Neural crest cell (in vitro differentiated cells): ENCODE measurements around the gene TCEA2. TPM values are rescaled to one million over a fixed set of nuclear protein-coding genes. Genes with fewer than 3 reads are reported as not detected.

Experiments
- DNase-seq: peaks from one replicate; pipeline ENCODE4 v3.0.0; 2021; ENCODE audit warnings: low read depth, mixed read lengths, low spot score
- H3K27ac Mint-ChIP-seq: one replicate; pipeline ENCODE4 v1.8.0; 2021; ENCODE audit warnings: mild to moderate bottlenecking, mixed read lengths; ENCODE audit not compliant: unreplicated experiment
- H3K27me3 Mint-ChIP-seq: 2 replicates; pipeline ENCODE4 v1.8.0; 2021; ENCODE audit warnings: low read depth, mild to moderate bottlenecking, mixed read lengths
- H3K36me3 Mint-ChIP-seq: 2 replicates; pipeline ENCODE4 v1.8.0; 2021; ENCODE audit warnings: low read depth, mild to moderate bottlenecking, mixed read lengths
- H3K4me1 Mint-ChIP-seq: 2 replicates; pipeline ENCODE4 v1.8.0; 2021; ENCODE audit warnings: mixed read lengths
- H3K4me3 Mint-ChIP-seq: one replicate; pipeline ENCODE4 v1.8.0; 2021; ENCODE audit warnings: mild to moderate bottlenecking, mixed read lengths
- H3K9me3 Mint-ChIP-seq: 2 replicates; pipeline ENCODE4 v1.8.0; 2021; ENCODE audit warnings: mixed read lengths
- CTCF ChIP-seq: fragments of 200-600 bp; sonication (generic); conservative IDR thresholded peaks from 2 replicates; pipeline ENCODE4 v1.5.0; 2021; ENCODE audit warnings: antibody characterized with exemption, mild to moderate bottlenecking
- total RNA-seq: library from RNA; stranded (reverse); gene quantifications from 2 replicates; pipeline ENCODE4 v1.2.1, GENCODE V29; 2021

TCEA2 gene
- total RNA-seq, 1 donor from 2014 or later = 82.5 TPM

- TF ChIP-seq CTCF = no peak
- H3K9me3 Mint-ChIP-seq = no peaks in the 10 kb centered on the region
- no peak for DNase-seq
- peaks cover 6% of the 10 kb centered on the region for H3K4me1 Mint-ChIP-seq
- H3K4me3 Mint-ChIP-seq = no peak overlapping the region
- H3K36me3 Mint-ChIP-seq = no peaks in the 10 kb centered on the region
- peak overlapping the region; percentile 19 for H3K27ac Mint-ChIP-seq
- peaks cover 40% of the 10 kb centered on the region for H3K27me3 Mint-ChIP-seq
Observed at GRCh38 chr20:64052987-64053840, 9.8 kb upstream of the TCEA2 start.

- H3K36me3 Mint-ChIP-seq = no peaks in the 10 kb centered on the region
- TF ChIP-seq CTCF = no peak
- peak overlapping the region; percentile 3 for H3K4me3 Mint-ChIP-seq
- no peaks in the 10 kb centered on the region for H3K9me3 Mint-ChIP-seq
- H3K27me3 Mint-ChIP-seq = peaks cover 38% of the 10 kb centered on the region
- peak overlapping the region; percentile 19 for H3K27ac Mint-ChIP-seq
- H3K4me1 Mint-ChIP-seq = peaks cover 6% of the 10 kb centered on the region
- DNase-seq = no peak
Observed at GRCh38 chr20:64053841-64054661, 8.9 kb upstream of the TCEA2 start.

- no peak for DNase-seq
- TF ChIP-seq CTCF = no peak
Observed at GRCh38 chr20:64055396-64055892, 7.6 kb upstream of the TCEA2 start.

GRCh38 chr20:64055893-64056638 lies 6.9 kb upstream of the TCEA2 start:
- Mint-ChIP-seq H3K9me3 (no peaks in the 10 kb centered on the region), H3K4me3 (no peak overlapping the region), H3K27ac (no peak overlapping the region), H3K27me3 (peaks cover 27% of the 10 kb centered on the region), H3K4me1 (peaks cover 6% of the 10 kb centered on the region), H3K36me3 (no peaks in the 10 kb centered on the region)
- DNase-seq = no peak
- no peak for TF ChIP-seq CTCF

More at GRCh38 chr20:64055396-64055892, 7.6 kb upstream of the TCEA2 start:
- Mint-ChIP-seq H3K27me3 (peaks cover 33% of the 10 kb centered on the region), H3K9me3 (no peaks in the 10 kb centered on the region), H3K27ac (no peak overlapping the region), H3K36me3 (no peaks in the 10 kb centered on the region), H3K4me1 (peaks cover 6% of the 10 kb centered on the region), H3K4me3 (no peak overlapping the region)

GRCh38 chr20:64056639-64056888 lies 6.4 kb upstream of the TCEA2 start:
- Mint-ChIP-seq H3K4me1 (peaks cover 6% of the 10 kb centered on the region), H3K9me3 (no peaks in the 10 kb centered on the region), H3K4me3 (no peak overlapping the region), H3K27me3 (peaks cover 23% of the 10 kb centered on the region), H3K27ac (no peak overlapping the region), H3K36me3 (no peaks in the 10 kb centered on the region)
- no peak for TF ChIP-seq CTCF
- no peak for DNase-seq
